ENCODE results near the gene CELSR1.
"Not testable (repeated sequence)": the region's sequence is repeated elsewhere in the genome, so short reads cannot be mapped to it uniquely, and the experiment has no call there.

CELSR1 gene

GRCh38 chr22:46531581-46532175 is 5.7 kb downstream of the CELSR1 start:
- DNase-seq: no peak

- no peak for DNase-seq
Observed at GRCh38 chr22:46528121-46528610, 9.3 kb downstream of the CELSR1 start.

GRCh38 chr22:46526244-46526839 is 11.1 kb downstream of the CELSR1 start:
- DNase-seq: no peak

GRCh38 chr22:46525389-46526243 is 11.8 kb downstream of the CELSR1 start:
- DNase-seq: no peak

GRCh38 chr22:46524203-46524740 is 13.1 kb downstream of the CELSR1 start:
- no peak for DNase-seq

- no peak for DNase-seq
Observed at GRCh38 chr22:46522797-46523196, 14.6 kb downstream of the CELSR1 start.

GRCh38 chr22:46521994-46522393 is 15.4 kb downstream of the CELSR1 start:
- DNase-seq: no peak

- DNase-seq: no peak
Observed at GRCh38 chr22:46520880-46521279, 16.5 kb downstream of the CELSR1 start.

GRCh38 chr22:46519377-46519776 is 18.0 kb downstream of the CELSR1 start:
- DNase-seq: no peak

GRCh38 chr22:46518542-46519325 is 18.7 kb downstream of the CELSR1 start:
- no peak for DNase-seq

- no peak for DNase-seq
Observed at GRCh38 chr22:46518038-46518437, 19.4 kb downstream of the CELSR1 start.

- DNase-seq: no peak
Observed at GRCh38 chr22:46517255-46517761, 20.1 kb downstream of the CELSR1 start.

GRCh38 chr22:46516638-46517037 is 20.8 kb downstream of the CELSR1 start:
- no peak for DNase-seq

GRCh38 chr22:46516112-46516487 is 21.3 kb downstream of the CELSR1 start:
- not testable (repeated sequence) for DNase-seq

- DNase-seq: no peak
Observed at GRCh38 chr22:46515208-46516111, 22.0 kb downstream of the CELSR1 start.

- DNase-seq: no peak
Observed at GRCh38 chr22:46514592-46515207, 22.7 kb downstream of the CELSR1 start.

GRCh38 chr22:46513908-46514550 is 23.4 kb downstream of the CELSR1 start:
- no peak for DNase-seq

GRCh38 chr22:46512683-46513082 is 24.7 kb downstream of the CELSR1 start:
- DNase-seq: no peak

- no peak for DNase-seq
Observed at GRCh38 chr22:46512039-46512370, 25.4 kb downstream of the CELSR1 start.
